ENCODE measurements around the gene NCAM1.

DNA sequence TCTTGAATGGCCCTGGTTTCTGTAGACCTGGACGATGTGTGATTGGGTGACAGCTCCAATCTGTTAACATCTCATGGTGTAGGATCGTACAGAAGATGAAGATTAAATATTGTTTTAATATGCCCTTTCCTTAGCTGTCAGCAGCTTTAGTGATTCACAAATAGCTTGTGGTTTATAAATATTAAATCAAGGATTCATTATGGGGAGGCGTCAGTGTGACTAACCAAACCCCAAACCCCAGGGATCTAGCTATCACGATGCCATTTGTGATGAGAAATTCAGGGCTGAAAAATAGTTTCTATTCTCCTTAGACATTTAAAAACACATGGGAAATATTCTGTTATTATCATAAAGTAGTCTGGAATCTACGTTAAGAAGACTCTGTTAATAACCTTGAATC lies 73.4 kb downstream of the NCAM1 start:
- TF ChIP-seq, protein P1, sequence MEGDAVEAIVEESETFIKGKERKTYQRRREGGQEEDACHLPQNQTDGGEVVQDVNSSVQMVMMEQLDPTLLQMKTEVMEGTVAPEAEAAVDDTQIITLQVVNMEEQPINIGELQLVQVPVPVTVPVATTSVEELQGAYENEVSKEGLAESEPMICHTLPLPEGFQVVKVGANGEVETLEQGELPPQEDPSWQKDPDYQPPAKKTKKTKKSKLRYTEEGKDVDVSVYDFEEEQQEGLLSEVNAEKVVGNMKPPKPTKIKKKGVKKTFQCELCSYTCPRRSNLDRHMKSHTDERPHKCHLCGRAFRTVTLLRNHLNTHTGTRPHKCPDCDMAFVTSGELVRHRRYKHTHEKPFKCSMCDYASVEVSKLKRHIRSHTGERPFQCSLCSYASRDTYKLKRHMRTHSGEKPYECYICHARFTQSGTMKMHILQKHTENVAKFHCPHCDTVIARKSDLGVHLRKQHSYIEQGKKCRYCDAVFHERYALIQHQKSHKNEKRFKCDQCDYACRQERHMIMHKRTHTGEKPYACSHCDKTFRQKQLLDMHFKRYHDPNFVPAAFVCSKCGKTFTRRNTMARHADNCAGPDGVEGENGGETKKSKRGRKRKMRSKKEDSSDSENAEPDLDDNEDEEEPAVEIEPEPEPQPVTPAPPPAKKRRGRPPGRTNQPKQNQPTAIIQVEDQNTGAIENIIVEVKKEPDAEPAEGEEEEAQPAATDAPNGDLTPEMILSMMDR (IDR thresholded peaks at IDR 0.05): no peak
- no peak for TF ChIP-seq POLR2A (IDR thresholded peaks at IDR 0.05)
